ENCODE data around the gene ACAP3.

The ACAP3 gene

DNA sequence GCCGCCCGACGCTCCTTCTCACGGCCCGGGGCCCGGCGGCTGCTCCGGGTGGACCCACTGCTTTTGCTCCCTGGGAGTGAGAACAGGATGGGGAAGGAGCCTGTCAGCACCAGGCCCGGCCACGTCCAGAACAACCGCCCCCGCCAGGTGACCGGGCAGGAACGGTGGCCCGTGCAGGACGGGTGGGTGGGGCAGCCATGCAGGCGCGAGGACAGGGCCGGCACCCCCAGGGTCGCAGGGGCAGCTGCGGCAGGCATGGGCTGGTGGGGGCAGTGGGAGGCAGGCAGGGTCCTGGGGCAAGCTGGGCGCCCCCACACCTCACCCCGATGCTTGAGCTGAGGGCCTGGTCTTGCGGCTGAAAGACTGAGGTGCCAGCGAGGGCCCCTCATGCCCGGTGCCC, 28.7 kb upstream of the ACAP3 start:
- POLR2A ChIA-PET = interaction anchor here (0.9 kb wide), 1 partner anchor 11 kb away, joined by 4 read pairs; no protein-coding TSS in a partner anchor
- CTCF ChIA-PET = no interaction called here
- no peak for TF ChIP-seq ZNF384 (IDR thresholded peaks at IDR 0.05)
- TF ChIP-seq FOXM1 (IDR thresholded peaks at IDR 0.05; ENCODE audit: borderline replicate concordance) = no peak
- no peak for TF ChIP-seq LEF1 (IDR thresholded peaks at IDR 0.05; ENCODE audit: borderline replicate concordance)
- DNase-seq (ENCODE audit: extremely low spot score) = no peak

DNA sequence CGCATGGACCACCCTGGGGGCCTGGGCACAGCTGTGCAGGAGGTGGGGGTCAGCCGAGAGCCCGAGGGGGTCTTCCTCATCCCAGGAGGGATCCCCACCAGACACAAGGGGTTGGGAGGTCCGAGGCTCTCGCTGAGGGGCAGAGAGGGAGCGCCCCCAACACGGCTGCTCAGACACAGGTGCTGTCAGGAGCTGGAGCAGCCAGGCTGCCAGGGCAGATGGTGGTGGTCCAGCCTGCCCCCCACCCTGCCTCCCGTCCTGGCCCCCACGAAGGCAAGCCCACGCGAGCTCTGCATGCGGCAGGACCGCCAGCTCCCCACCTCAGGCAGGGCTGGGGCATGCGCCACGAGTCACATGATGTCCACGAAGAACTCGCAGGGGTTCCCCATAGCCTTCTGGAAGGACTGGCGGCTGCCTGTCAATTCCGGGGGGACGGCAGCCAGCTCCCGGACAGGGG, 28.1 kb upstream of the ACAP3 start:
- CTCF ChIA-PET = interaction anchor here (0.6 kb wide), 1 partner anchor 15 kb away, joined by 3 read pairs; no protein-coding TSS in a partner anchor
- no peak for TF ChIP-seq CTBP1 (IDR thresholded peaks at IDR 0.05; ENCODE audit: borderline replicate concordance)
- TF ChIP-seq SUZ12 (IDR thresholded peaks at IDR 0.05) = no peak
- no peak for TF ChIP-seq NFRKB (IDR thresholded peaks at IDR 0.05)
- no peak for TF ChIP-seq LEF1 (IDR thresholded peaks at IDR 0.05; ENCODE audit: borderline replicate concordance)
- TF ChIP-seq SP1 (IDR thresholded peaks at IDR 0.05) = no peak
- TF ChIP-seq L3MBTL2 (conservative IDR thresholded peaks at IDR 0.05) = no peak
- no peak for TF ChIP-seq ZNF384 (IDR thresholded peaks at IDR 0.05)
- TF ChIP-seq, protein P1, sequence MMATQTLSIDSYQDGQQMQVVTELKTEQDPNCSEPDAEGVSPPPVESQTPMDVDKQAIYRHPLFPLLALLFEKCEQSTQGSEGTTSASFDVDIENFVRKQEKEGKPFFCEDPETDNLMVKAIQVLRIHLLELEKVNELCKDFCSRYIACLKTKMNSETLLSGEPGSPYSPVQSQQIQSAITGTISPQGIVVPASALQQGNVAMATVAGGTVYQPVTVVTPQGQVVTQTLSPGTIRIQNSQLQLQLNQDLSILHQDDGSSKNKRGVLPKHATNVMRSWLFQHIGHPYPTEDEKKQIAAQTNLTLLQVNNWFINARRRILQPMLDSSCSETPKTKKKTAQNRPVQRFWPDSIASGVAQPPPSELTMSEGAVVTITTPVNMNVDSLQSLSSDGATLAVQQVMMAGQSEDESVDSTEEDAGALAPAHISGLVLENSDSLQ (IDR thresholded peaks at IDR 0.05) = no peak
- no peak for TF ChIP-seq ARNT (IDR thresholded peaks at IDR 0.05)
- TF ChIP-seq ELF4 (IDR thresholded peaks at IDR 0.05) = no peak
- DNase-seq (ENCODE audit: extremely low spot score) = no peak
- POLR2A ChIA-PET = interaction anchor here (0.9 to 1.2 kb wide), 2 partner anchors 12 kb away, joined by 4 to 5 read pairs; no protein-coding TSS in a partner anchor

DNA sequence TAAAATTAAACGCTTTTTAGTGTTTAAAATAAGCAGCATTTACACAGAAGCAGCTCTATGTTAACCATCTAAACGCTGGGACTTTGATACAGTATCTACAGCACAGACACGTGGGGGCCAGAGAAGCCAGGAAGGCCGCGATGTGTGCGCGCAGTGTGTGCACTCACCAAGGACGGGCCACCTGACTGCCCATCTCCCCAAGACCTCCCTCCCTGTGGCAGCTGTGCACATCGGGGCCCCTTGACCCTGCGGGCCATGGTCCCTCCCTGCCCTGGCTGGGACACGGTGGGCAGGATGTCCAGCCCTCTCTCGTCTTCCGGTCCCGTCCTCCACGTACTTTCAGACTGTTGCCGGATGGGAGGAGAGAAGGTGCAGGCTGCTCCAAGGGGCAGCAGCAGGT, 27.6 kb upstream of the ACAP3 start:
- DNase-seq (ENCODE audit: extremely low spot score) = no peak
- ChIA-PET CTCF (interaction anchor here (0.6 to 0.7 kb wide), 2 partner anchors 14 to 213 kb away, joined by 3 read pairs; no protein-coding TSS in a partner anchor), POLR2A (interaction anchor here (1.2 kb wide), 1 partner anchor 13 kb away, joined by 5 read pairs; no protein-coding TSS in a partner anchor)
- no peak for TF ChIP-seq LEF1 (IDR thresholded peaks at IDR 0.05; ENCODE audit: borderline replicate concordance)
- no peak for TF ChIP-seq FOXM1 (IDR thresholded peaks at IDR 0.05; ENCODE audit: borderline replicate concordance)
- no peak for TF ChIP-seq ELF4 (IDR thresholded peaks at IDR 0.05)
- no peak for TF ChIP-seq SP1 (IDR thresholded peaks at IDR 0.05)
- TF ChIP-seq FOXK2 (IDR thresholded peaks at IDR 0.05) = no peak
- TF ChIP-seq FOXA1 (IDR thresholded peaks at IDR 0.05) = no peak
- TF ChIP-seq CTBP1 (IDR thresholded peaks at IDR 0.05; ENCODE audit: borderline replicate concordance) = no peak
- no peak for TF ChIP-seq SUZ12 (IDR thresholded peaks at IDR 0.05)
- TF ChIP-seq, protein P1 (IDR thresholded peaks at IDR 0.05) = no peak
- TF ChIP-seq NFRKB (IDR thresholded peaks at IDR 0.05) = no peak
- no peak for TF ChIP-seq TARDBP (IDR thresholded peaks at IDR 0.05)
- TF ChIP-seq L3MBTL2 (conservative IDR thresholded peaks at IDR 0.05) = no peak
- no peak for TF ChIP-seq ZNF384 (IDR thresholded peaks at IDR 0.05)
- no peak for TF ChIP-seq BHLHE40 (IDR thresholded peaks at IDR 0.05; ENCODE audit: borderline replicate concordance)
- no peak for TF ChIP-seq HDGF (IDR thresholded peaks at IDR 0.05; ENCODE audit: borderline replicate concordance)
- no peak for TF ChIP-seq ARNT (IDR thresholded peaks at IDR 0.05)

DNA sequence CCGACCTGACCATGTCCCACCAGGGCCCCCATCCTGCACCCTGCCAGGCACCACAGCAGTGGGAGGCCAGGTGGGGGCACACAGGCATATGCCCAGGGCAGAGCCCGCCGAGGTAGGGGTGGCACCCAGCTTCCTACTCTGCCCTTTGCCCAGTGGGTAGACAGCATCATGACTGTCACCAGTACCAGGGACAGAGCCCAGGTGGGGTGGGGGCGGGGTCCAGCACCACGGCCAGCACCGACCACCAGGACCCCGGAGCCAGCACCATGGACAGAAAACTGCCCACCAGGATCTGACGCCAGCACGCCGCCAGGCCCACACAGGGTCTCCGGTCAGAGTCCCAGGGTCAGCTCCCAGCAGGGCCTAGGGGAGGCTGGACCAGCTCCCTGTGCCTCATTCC, 27.1 kb upstream of the ACAP3 start:
- CTCF ChIA-PET = interaction anchor here (0.7 kb wide), 1 partner anchor 214 kb away, joined by 3 read pairs; no protein-coding TSS in a partner anchor
- no peak for DNase-seq (ENCODE audit: extremely low spot score)
- POLR2A ChIA-PET = interaction anchor here (1.2 kb wide), 1 partner anchor 13 kb away, joined by 5 read pairs; no protein-coding TSS in a partner anchor
- TF ChIP-seq TARDBP (IDR thresholded peaks at IDR 0.05) (no peak), ELF4 (IDR thresholded peaks at IDR 0.05) (no peak), ZNF384 (IDR thresholded peaks at IDR 0.05) (no peak), CTBP1 (IDR thresholded peaks at IDR 0.05; ENCODE audit: borderline replicate concordance) (no peak), FOXK2 (IDR thresholded peaks at IDR 0.05) (no peak), NFRKB (IDR thresholded peaks at IDR 0.05) (no peak), L3MBTL2 (conservative IDR thresholded peaks at IDR 0.05) (no peak), BHLHE40 (IDR thresholded peaks at IDR 0.05; ENCODE audit: borderline replicate concordance) (no peak), FOXA1 (IDR thresholded peaks at IDR 0.05) (no peak), LEF1 (IDR thresholded peaks at IDR 0.05; ENCODE audit: borderline replicate concordance) (no peak), ARNT (IDR thresholded peaks at IDR 0.05) (no peak), FOXM1 (IDR thresholded peaks at IDR 0.05; ENCODE audit: borderline replicate concordance) (no peak), SUZ12 (IDR thresholded peaks at IDR 0.05) (no peak), SP1 (IDR thresholded peaks at IDR 0.05) (no peak), HDGF (IDR thresholded peaks at IDR 0.05; ENCODE audit: borderline replicate concordance) (no peak)
- TF ChIP-seq, protein P1 (IDR thresholded peaks at IDR 0.05) = no peak

DNA sequence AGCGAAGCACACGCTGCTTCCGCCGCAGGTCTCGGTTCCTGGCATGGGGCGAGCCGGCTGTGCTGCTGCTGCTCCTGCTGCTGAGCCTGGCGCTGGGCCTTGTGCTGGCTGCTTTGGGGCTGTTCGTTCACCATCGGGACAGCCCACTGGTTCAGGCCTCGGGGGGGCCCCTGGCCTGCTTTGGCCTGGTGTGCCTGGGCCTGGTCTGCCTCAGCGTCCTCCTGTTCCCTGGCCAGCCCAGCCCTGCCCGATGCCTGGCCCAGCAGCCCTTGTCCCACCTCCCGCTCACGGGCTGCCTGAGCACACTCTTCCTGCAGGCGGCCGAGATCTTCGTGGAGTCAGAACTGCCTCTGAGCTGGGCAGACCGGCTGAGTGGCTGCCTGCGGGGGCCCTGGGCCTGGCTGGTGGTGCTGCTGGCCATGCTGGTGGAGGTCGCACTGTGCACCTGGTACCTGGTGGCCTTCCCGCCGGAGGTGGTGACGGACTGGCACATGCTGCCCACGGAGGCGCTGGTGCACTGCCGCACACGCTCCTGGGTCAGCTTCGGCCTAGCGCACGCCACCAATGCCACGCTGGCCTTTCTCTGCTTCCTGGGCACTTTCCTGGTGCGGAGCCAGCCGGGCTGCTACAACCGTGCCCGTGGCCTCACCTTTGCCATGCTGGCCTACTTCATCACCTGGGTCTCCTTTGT, 26.0 kb upstream of the ACAP3 start:
- TF ChIP-seq NFRKB (IDR thresholded peaks at IDR 0.05) (no peak), FOXK2 (IDR thresholded peaks at IDR 0.05) (no peak), FOXA1 (IDR thresholded peaks at IDR 0.05) (no peak), TARDBP (IDR thresholded peaks at IDR 0.05) (no peak), LEF1 (IDR thresholded peaks at IDR 0.05; ENCODE audit: borderline replicate concordance) (no peak), ZNF384 (IDR thresholded peaks at IDR 0.05) (no peak), HDGF (IDR thresholded peaks at IDR 0.05; ENCODE audit: borderline replicate concordance) (no peak), ARNT (IDR thresholded peaks at IDR 0.05) (no peak), BHLHE40 (IDR thresholded peaks at IDR 0.05; ENCODE audit: borderline replicate concordance) (no peak)
- TF ChIP-seq, protein P1 (IDR thresholded peaks at IDR 0.05) = no peak
- no peak for DNase-seq (ENCODE audit: extremely low spot score)
- CTCF ChIA-PET = no interaction called here
- POLR2A ChIA-PET = no interaction called here

All from HEK293T (cell line).